GM23248 (cell line): ENCODE results near the gene FBXL12. TPM values are rescaled to one million over a fixed set of nuclear protein-coding genes. Genes with fewer than 3 reads are reported as not detected.

ENCODE experiments used
- DNase-seq: peaks from one replicate; pipeline ENCODE4 v3.0.0-alpha.2; 2015
- H2AFZ ChIP-seq: fragments of 200-600 bp; sonication (generic); 2 replicates; pipeline ENCODE4 v1.6.1; 2016; ENCODE audit warnings: antibody characterized with exemption
- H3F3A ChIP-seq: fragments of 200-600 bp; sonication (generic); 2 replicates; pipeline ENCODE4 v1.6.1; 2016; ENCODE audit warnings: mild to moderate bottlenecking, antibody characterized with exemption, mixed run types; ENCODE audit not compliant: insufficient read depth
- H3K27ac ChIP-seq: fragments of 200-600 bp; sonication (generic); 2 replicates; pipeline ENCODE4 v1.5.1; 2016; ENCODE audit warnings: mild to moderate bottlenecking
- H3K27me3 ChIP-seq: fragments of 200-600 bp; sonication (generic); replicated peaks from 2 replicates; pipeline ENCODE4 v1.6.1; 2016; ENCODE audit warnings: mild to moderate bottlenecking; ENCODE audit not compliant: insufficient read depth
- H3K36me3 ChIP-seq: fragments of 200-600 bp; sonication (generic); 2 replicates; pipeline ENCODE4 v1.6.1; 2016; ENCODE audit warnings: low read depth, mild to moderate bottlenecking
- H3K4me1 ChIP-seq: fragments of 200-600 bp; sonication (generic); 2 replicates; pipeline ENCODE4 v1.6.1; 2016; ENCODE audit warnings: mild to moderate bottlenecking; ENCODE audit not compliant: insufficient read depth
- H3K4me2 ChIP-seq: fragments of 200-600 bp; sonication (generic); one replicate; pipeline ENCODE4 v1.6.1; 2016; ENCODE audit warnings: mild to moderate bottlenecking; ENCODE audit not compliant: unreplicated experiment
- H3K4me3 ChIP-seq: fragments of 200-600 bp; sonication (generic); 2 replicates; pipeline ENCODE4 v1.5.1; 2016; ENCODE audit warnings: mild to moderate bottlenecking
- H3K79me2 ChIP-seq: fragments of 200-600 bp; sonication (generic); 2 replicates; pipeline ENCODE4 v1.6.1; 2016; ENCODE audit warnings: mild to moderate bottlenecking; ENCODE audit not compliant: insufficient read depth
- H3K9ac ChIP-seq: fragments of 200-600 bp; sonication (generic); 2 replicates; pipeline ENCODE4 v1.6.1; 2016; ENCODE audit warnings: mild to moderate bottlenecking
- H3K9me2 ChIP-seq: fragments of 200-600 bp; sonication (generic); 2 replicates; pipeline ENCODE4 v1.6.1; 2016; ENCODE audit warnings: mixed run types, mild to moderate bottlenecking, moderate library complexity; ENCODE audit not compliant: insufficient read depth
- H3K9me3 ChIP-seq: fragments of 200-600 bp; sonication (generic); one replicate; pipeline ENCODE4 v1.6.1; 2017; ENCODE audit warnings: low read depth
- H4K20me1 ChIP-seq: fragments of 200-600 bp; sonication (generic); 2 replicates; pipeline ENCODE4 v1.6.0; 2016; ENCODE audit not compliant: insufficient read depth
- EZH2 ChIP-seq: fragments of 200-600 bp; sonication (generic); IDR thresholded peaks from 2 replicates; pipeline ENCODE4 v1.6.1; 2018; ENCODE audit warnings: antibody characterized with exemption, mild to moderate bottlenecking; ENCODE audit not compliant: insufficient read depth, poor library complexity, severe bottlenecking
- EZH2phosphoT487 ChIP-seq: fragments of 200-600 bp; sonication (generic); IDR thresholded peaks from 2 replicates; pipeline ENCODE4 v1.6.1; 2018; ENCODE audit warnings: antibody characterized with exemption, moderate library complexity, mild to moderate bottlenecking, low read depth; ENCODE audit not compliant: insufficient read depth
- WGBS, 2 experiments: methylation state at CpG; one replicate each; pipeline ENCODE4 v1.1.6; 2015 to 2017; ENCODE audit warnings: low lambda C conversion rate in 2 of 2, low coverage in 1 of 2; ENCODE audit errors: missing lambda C conversion rate in 2 of 2; 5-methylcytosine and 5-hydroxymethylcytosine counted together
- in situ Hi-C: fragments of 300-500 bp; cut with MboI; formaldehyde crosslinking; loops from 2 replicates; pipeline ENCODE4 v1.15.0; 2020
- polyA plus RNA-seq: library from polyadenylated mRNA; unstranded; fragments of >200 nt; fragmentation: Nextera tagmentation; extraction: Ambion mirVana; gene quantifications from 2 replicates; pipeline ENCODE4 v1.2.1, GENCODE V29; 2016
- total RNA-seq: library from RNA; depleted of rRNA; stranded (reverse); fragments of >200 nt; shearing (Covaris generic); gene quantifications from 2 replicates; pipeline ENCODE4 v1.2.3, GENCODE V29; 2014

FBXL12 gene
- total and polyA plus RNA-seq, 2 experiments from 2014 or later = 21.9 to 27.1 TPM

GRCh38 chr19:9801976-9802375 is 16.9 kb downstream of the FBXL12 start:
- no peak overlapping the region for H2AFZ ChIP-seq
- H3K36me3 ChIP-seq = no peaks in the 10 kb centered on the region
- no peaks in the 10 kb centered on the region for H3K27me3 ChIP-seq
- 86 to 92% methylated on average over 8 to 10 of the region's 10 CpGs for WGBS, 2 experiments
- H3K27ac ChIP-seq = no peak overlapping the region
- H3K79me2 ChIP-seq = no peaks in the 10 kb centered on the region
- no peaks in the 10 kb centered on the region for H3K4me1 ChIP-seq
- H3K9me3 ChIP-seq = no peaks in the 10 kb centered on the region
- DNase-seq = no peak
- in situ Hi-C loops = no loop called here
- H3F3A ChIP-seq = peaks cover 5% of the 10 kb centered on the region; the same call in 1 of the 2 replicates
- H3K9ac ChIP-seq = no peak overlapping the region
- no peaks in the 10 kb centered on the region for H3K9me2 ChIP-seq
- no peak overlapping the region for H3K4me3 ChIP-seq
- H4K20me1 ChIP-seq = no peaks in the 10 kb centered on the region
- TF ChIP-seq EZH2 = no peak
- no peak for TF ChIP-seq EZH2phosphoT487
- H3K4me2 ChIP-seq = no peak overlapping the region

DNA sequence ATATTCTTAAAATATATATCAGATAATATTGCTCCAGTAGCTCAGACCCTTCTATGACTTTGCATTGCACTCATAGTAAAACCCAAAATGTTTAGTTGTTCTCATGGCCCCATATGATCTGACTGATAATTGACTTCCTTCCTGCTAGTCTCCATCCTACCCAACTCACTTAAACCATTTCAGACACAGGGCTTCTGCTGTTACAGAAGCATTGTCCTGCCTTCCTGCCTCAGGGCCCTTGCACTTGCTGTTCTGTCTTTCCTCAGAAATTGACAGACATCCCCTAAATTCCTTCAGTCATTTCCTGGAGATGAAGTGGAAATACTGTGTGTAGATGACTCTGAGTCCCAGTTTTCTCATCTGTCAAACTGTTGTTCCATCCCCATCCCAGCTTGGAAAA is 19.7 kb downstream of the FBXL12 start:
- Histone ChIP-seq H3K9ac (no peak overlapping the region), H3F3A (peaks cover 22% of the 10 kb centered on the region), H3K27me3 (no peaks in the 10 kb centered on the region), H3K36me3 (no peaks in the 10 kb centered on the region), H3K4me2 (no peak overlapping the region), H3K4me1 (no peaks in the 10 kb centered on the region), H3K79me2 (no peaks in the 10 kb centered on the region), H4K20me1 (no peaks in the 10 kb centered on the region), H2AFZ (no peak overlapping the region), H3K4me3 (no peak overlapping the region), H3K9me2 (no peaks in the 10 kb centered on the region), H3K9me3 (no peaks in the 10 kb centered on the region), H3K27ac (no peak overlapping the region)
- TF ChIP-seq EZH2phosphoT487 = no peak
- no peak for TF ChIP-seq EZH2
- DNase-seq = no peak
- in situ Hi-C loops = loop anchor here (25.0 kb wide), 1 partner anchor 487 kb away; the partner anchor contains the start of genes ZNF559 and ZNF699

- no peaks in the 10 kb centered on the region for H3K9me2 ChIP-seq
- H3K79me2 ChIP-seq = no peaks in the 10 kb centered on the region
- no peak overlapping the region for H3K27ac ChIP-seq
- no peak overlapping the region for H3K9ac ChIP-seq
- no peak for DNase-seq
- H3K9me3 ChIP-seq = no peaks in the 10 kb centered on the region
- no peak for TF ChIP-seq EZH2
- H3F3A ChIP-seq = peaks cover 31% of the 10 kb centered on the region
- H3K4me1 ChIP-seq = no peaks in the 10 kb centered on the region
- H3K4me3 ChIP-seq = no peak overlapping the region
- H4K20me1 ChIP-seq = no peaks in the 10 kb centered on the region
- no peaks in the 10 kb centered on the region for H3K36me3 ChIP-seq
- in situ Hi-C loops = loop anchor here (25.0 kb wide), 1 partner anchor 486 kb away; the partner anchor contains the start of genes ZNF559 and ZNF699
- no peak overlapping the region for H3K4me2 ChIP-seq
- no peaks in the 10 kb centered on the region for H3K27me3 ChIP-seq
- WGBS, 2 experiments = 96% methylated on average over 5 of the region's 5 CpGs
- H2AFZ ChIP-seq = no peak overlapping the region
Observed at GRCh38 chr19:9797871-9798270, 21.0 kb downstream of the FBXL12 start.

DNA sequence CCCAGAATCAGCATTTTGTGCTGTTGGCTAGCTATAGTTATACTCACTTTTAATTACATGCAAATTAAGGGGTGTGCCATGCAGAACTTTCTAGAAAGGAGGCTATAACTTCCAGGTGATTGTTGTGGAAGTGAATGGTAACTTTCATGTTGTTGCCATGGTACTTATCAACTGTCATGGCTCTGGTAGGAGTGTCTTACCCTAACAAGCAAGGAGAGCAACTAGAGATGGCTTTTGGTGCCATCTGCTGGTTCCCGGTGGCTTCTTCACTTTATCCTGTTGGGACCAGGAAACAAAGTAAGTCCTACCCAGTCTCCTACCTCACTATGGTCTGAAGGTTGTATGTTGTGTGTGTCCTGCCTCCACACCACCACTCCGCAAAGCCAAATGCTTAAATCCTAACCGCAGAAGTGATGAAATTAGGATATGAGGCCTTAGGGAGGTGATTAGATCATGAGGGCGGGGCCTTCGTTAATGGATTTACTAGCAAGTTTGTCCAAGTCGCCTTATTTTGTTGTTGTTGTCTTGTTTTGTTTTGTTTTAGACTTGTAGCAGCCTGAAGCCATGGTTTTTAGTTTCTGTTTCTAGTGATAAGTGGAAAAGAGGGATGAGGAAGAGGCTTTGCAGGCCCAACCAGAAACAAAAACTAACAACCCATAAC is 22.6 kb downstream of the FBXL12 start:
- no peaks in the 10 kb centered on the region for H3K36me3 ChIP-seq
- peak overlapping the region; percentile 49 for H3K27ac ChIP-seq
- H3F3A ChIP-seq = peaks cover 31% of the 10 kb centered on the region
- no peak overlapping the region for H3K4me3 ChIP-seq
- no peaks in the 10 kb centered on the region for H3K4me1 ChIP-seq
- H3K27me3 ChIP-seq = no peaks in the 10 kb centered on the region
- H3K9me3 ChIP-seq = no peaks in the 10 kb centered on the region
- H2AFZ ChIP-seq = peak overlapping the region; percentile 76
- no peaks in the 10 kb centered on the region for H4K20me1 ChIP-seq
- TF ChIP-seq EZH2 (no peak), EZH2phosphoT487 (no peak)
- 41 to 43% methylated on average over 6 of the region's 6 CpGs for WGBS, 2 experiments
- H3K4me2 ChIP-seq = no peak overlapping the region
- no peaks in the 10 kb centered on the region for H3K79me2 ChIP-seq
- no peak overlapping the region for H3K9ac ChIP-seq
- no peaks in the 10 kb centered on the region for H3K9me2 ChIP-seq
- DNase-seq = peak; percentile 88
- in situ Hi-C loops = loop anchor here (25.0 kb wide), 1 partner anchor 484 kb away; the partner anchor contains the start of genes ZNF559 and ZNF699
